K562 treated with DMSO at 1 percent for 24 hours (cell line): Measurements from ENCODE around the gene TMSB10. TPM values are rescaled to one million over a fixed set of nuclear protein-coding genes. Genes with fewer than 3 reads are reported as not detected.

Source experiments
- total RNA-seq: library from RNA; unstranded; fragments of 300-600 nt; gene quantifications from 2 replicates; pipeline ENCODE4 v1.2.3, GENCODE V29; 2022; ENCODE audit warnings: low read depth; ENCODE audit not compliant: insufficient read depth

Gene TMSB10
- total RNA-seq: 1,360 and 1,434 TPM in 2 replicates

GRCh38 chr2:84905181-84906107 lies at the start of gene TMSB10:
Gene TMSB10 (plus strand): TSS chr2:84905656.

GRCh38 chr2:84880645-84881521 lies 24.6 kb upstream of the TMSB10 start, which contains the start of gene TRABD2A:
Gene TRABD2A (minus strand): TSS chr2:84881084. CDS start chr2:84881039, 45 bp downstream.

Other genes with a start within 250 kb of the TMSB10 start
- 0.22 TPM in 1 of 2 replicates, not detected in the other for gene TRABD2A, start 24.6 kb upstream of the TMSB10 start, total RNA-seq
- gene KCMF1, start 65.5 kb downstream of the TMSB10 start, total RNA-seq: 27.6 and 30.4 TPM in 2 replicates
- 0.30 TPM in 1 of 2 replicates, not detected in the other for gene TCF7L1, start 227.7 kb downstream of the TMSB10 start, total RNA-seq